Stimulated activated CD8-positive, alpha-beta memory T cell treated with anti-CD3 and anti-CD28 coated beads, Interleukin-12 subunit alpha, Interleukin-12 subunit beta, amount 100 ng/mL, for 24 hours (primary cell): ENCODE data around the gene TUBGCP6.

Source experiments
- DNase-seq: peaks from one replicate; pipeline ENCODE4 v3.0.0-alpha.2; 2020; ENCODE audit errors: extremely low read depth

The TUBGCP6 gene

GRCh38 chr22:50262973-50263617 lies 18.3 kb upstream of the TUBGCP6 start:
- no peak for DNase-seq

- DNase-seq: no peak
These were observed 17.7 kb upstream of the TUBGCP6 start for GRCh38 chr22:50262460-50262911.

- no peak for DNase-seq
These were observed 17.0 kb upstream of the TUBGCP6 start, which contains the start of gene MAPK12 for GRCh38 chr22:50261615-50262459. MAPK12 (minus strand) TSS chr22:50261683; CDS start chr22:50261509, 174 bp downstream.

GRCh38 chr22:50260801-50261614 lies 16.2 kb upstream of the TUBGCP6 start:
- no peak for DNase-seq

GRCh38 chr22:50260434-50260800 lies 15.6 kb upstream of the TUBGCP6 start:
- DNase-seq: no peak

- no peak for DNase-seq
These were observed 14.5 kb upstream of the TUBGCP6 start for GRCh38 chr22:50259302-50259701.

- DNase-seq: no peak
These were observed 13.8 kb upstream of the TUBGCP6 start for GRCh38 chr22:50258361-50259292.

GRCh38 chr22:50257451-50258360 lies 12.9 kb upstream of the TUBGCP6 start:
- no peak for DNase-seq

GRCh38 chr22:50257041-50257440 lies 12.2 kb upstream of the TUBGCP6 start:
- DNase-seq: no peak

GRCh38 chr22:50256258-50256862 lies 11.5 kb upstream of the TUBGCP6 start:
- no peak for DNase-seq

GRCh38 chr22:50255607-50256006 lies 10.8 kb upstream of the TUBGCP6 start:
- no peak for DNase-seq

- DNase-seq: no peak
These were observed 10.3 kb upstream of the TUBGCP6 start for GRCh38 chr22:50255099-50255498.

GRCh38 chr22:50253941-50254340 lies 9.1 kb upstream of the TUBGCP6 start:
- no peak for DNase-seq

GRCh38 chr22:50253046-50253915 lies 8.5 kb upstream of the TUBGCP6 start:
- no peak for DNase-seq

- no peak for DNase-seq
These were observed 7.5 kb upstream of the TUBGCP6 start for GRCh38 chr22:50252082-50253045.

- no peak for DNase-seq
These were observed 6.8 kb upstream of the TUBGCP6 start for GRCh38 chr22:50251477-50252081.
